OCI-LY7 (cell line): ENCODE data around the gene MICAL3. TPM values are rescaled to one million over a fixed set of nuclear protein-coding genes. Genes with fewer than 3 reads are reported as not detected.

ENCODE experiments used
- BruUV-seq: library from RNA; stranded (reverse); fragments of 400-500 nt; replicated peaks from 2 replicates; lab custom pipeline; 2021; lab: Mats Ljungman, UMichigan
- CTCF ChIA-PET: fragments of 300-600 bp; sonication (Branson Sonifier 250); formaldehyde crosslinking; loops from one replicate; lab custom pipeline; 2022; ENCODE audit warnings: antibody characterized with exemption; ENCODE audit not compliant: unreplicated experiment; lab: Charles Lee
- POLR2A ChIA-PET: fragments of 300-600 bp; sonication (Branson Sonifier 250); formaldehyde crosslinking; loops from one replicate; lab custom pipeline; 2022; ENCODE audit warnings: antibody characterized with exemption; lab: Charles Lee
- DNase-seq: peaks from one replicate; pipeline ENCODE4 v3.0.0-alpha.2; 2015; ENCODE audit warnings: low spot score
- H2AFZ ChIP-seq: fragments of 200-600 bp; sonication (generic), shearing (Covaris generic); 2 replicates; pipeline ENCODE4 v1.6.1; 2014; ENCODE audit warnings: mild to moderate bottlenecking, antibody characterized with exemption, low read length, moderate library complexity
- H3K27ac ChIP-seq: fragments of 200-600 bp; sonication (generic); 2 replicates; pipeline ENCODE4 v1.5.1; 2014; ENCODE audit warnings: mixed run types, low read depth, mild to moderate bottlenecking, moderate library complexity, low read length, inconsistent platforms; ENCODE audit not compliant: poor library complexity, severe bottlenecking
- H3K36me3 ChIP-seq: fragments of 200-600 bp; sonication (generic); 2 replicates; pipeline ENCODE4 v1.6.1; 2014; ENCODE audit warnings: mild to moderate bottlenecking, antibody characterized with exemption, low read length, moderate library complexity, mixed read lengths; ENCODE audit not compliant: insufficient read depth
- H3K4me1 ChIP-seq: fragments of 200-600 bp; sonication (generic); 2 replicates; pipeline ENCODE4 v1.5.1; 2014; ENCODE audit warnings: mild to moderate bottlenecking, low read length; ENCODE audit not compliant: insufficient read depth, poor library complexity, severe bottlenecking
- H3K4me2 ChIP-seq: fragments of 200-600 bp; sonication (generic); 2 replicates; pipeline ENCODE4 v1.6.1; 2014; ENCODE audit warnings: mild to moderate bottlenecking, low read length
- H3K4me3 ChIP-seq: fragments of 200-600 bp; sonication (generic); 2 replicates; pipeline ENCODE4 v1.5.1; 2014; ENCODE audit warnings: mild to moderate bottlenecking, low read depth, low read length; ENCODE audit not compliant: poor library complexity, severe bottlenecking
- H3K79me2 ChIP-seq: fragments of 200-600 bp; sonication (generic); 2 replicates; pipeline ENCODE4 v1.6.1; 2016; ENCODE audit warnings: low read depth, mild to moderate bottlenecking, low read length, moderate library complexity, mixed read lengths; ENCODE audit not compliant: insufficient read depth
- H3K9me2 ChIP-seq: fragments of 200-600 bp; sonication (generic); 2 replicates; pipeline ENCODE4 v1.6.1; 2016; ENCODE audit warnings: mild to moderate bottlenecking, low read length, mixed read lengths; ENCODE audit not compliant: insufficient read depth
- H3K9me3 ChIP-seq: fragments of 200-600 bp; sonication (generic); 2 replicates; pipeline ENCODE4 v1.6.1; 2014; ENCODE audit warnings: mild to moderate bottlenecking, mixed run types, low read length, mixed read lengths
- H4K20me1 ChIP-seq: fragments of 200-600 bp; sonication (generic); 2 replicates; pipeline ENCODE4 v1.6.1; 2014; ENCODE audit warnings: mild to moderate bottlenecking, antibody characterized with exemption, low read length, moderate library complexity, mixed read lengths; ENCODE audit not compliant: insufficient read depth
- EZH2phosphoT487 ChIP-seq: fragments of 200-600 bp; sonication (generic); IDR thresholded peaks from 2 replicates; pipeline ENCODE4 v1.6.1; 2018; ENCODE audit warnings: low read depth, borderline replicate concordance, mild to moderate bottlenecking, mixed run types, antibody characterized with exemption, low read length, moderate library complexity, mixed read lengths
- intact Hi-C: fragments of 100-400 bp; cut with micrococcal nuclease; formaldehyde crosslinking; loops from one replicate; pipeline ENCODE4 v1.10.0; 2022; ENCODE audit not compliant: unreplicated experiment
- total RNA-seq, 2 experiments: library from RNA; depleted of rRNA in 1 of 2; stranded (reverse); fragments of >200 nt in 1 of 2; shearing (Covaris generic) in 1 of 2; gene quantifications; 2 replicates each; pipeline ENCODE4 v1.2.3, GENCODE V29; 2014 to 2022
- TF ChIP-seq, protein P1 (sequence below): fragments of 200-600 bp; sonication (generic); conservative IDR thresholded peaks from 2 replicates; pipeline ENCODE4 v1.5.1; 2014; ENCODE audit warnings: mild to moderate bottlenecking, antibody characterized with exemption, low read length, moderate library complexity, mixed read lengths

MICAL3 gene
- total RNA-seq, 2 experiments from 2014 or later = 80.9 to 210 TPM

DNA sequence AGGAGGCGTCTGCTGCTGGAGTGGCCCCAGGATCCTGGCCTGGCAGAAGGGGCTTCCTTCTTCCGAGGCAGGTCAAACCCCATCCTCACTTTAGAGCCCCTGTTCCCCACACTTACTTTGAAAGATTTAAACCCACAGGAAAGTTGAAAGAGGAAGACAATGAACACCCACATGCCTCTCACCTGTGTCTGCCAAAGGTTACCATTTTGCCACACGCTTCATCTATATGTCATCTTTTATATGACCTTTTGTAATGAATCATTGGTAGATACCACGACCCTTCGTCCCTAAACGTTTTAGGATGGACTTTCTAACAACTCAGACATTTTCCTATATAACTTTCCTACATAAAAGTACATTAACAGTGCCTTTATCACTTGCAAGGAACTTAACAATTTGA is 210.3 kb downstream of the MICAL3 start:
- Histone ChIP-seq H3K4me1 (no peaks in the 10 kb centered on the region), H3K4me3 (no peak overlapping the region), H3K4me2 (no peak overlapping the region), H2AFZ (no peak overlapping the region), H4K20me1 (no peaks in the 10 kb centered on the region), H3K79me2 (no peaks in the 10 kb centered on the region), H3K9me3 (no peaks in the 10 kb centered on the region), H3K9me2 (no peaks in the 10 kb centered on the region), H3K36me3 (peaks cover 94% of the 10 kb centered on the region), H3K27ac (no peak overlapping the region)
- BruUV-seq = TSS peak; percentile 4
- POLR2A ChIA-PET = no interaction called here
- CTCF ChIA-PET = no interaction called here
- no peak for DNase-seq
- no peak for TF ChIP-seq EZH2phosphoT487
- TF ChIP-seq, protein P1, sequence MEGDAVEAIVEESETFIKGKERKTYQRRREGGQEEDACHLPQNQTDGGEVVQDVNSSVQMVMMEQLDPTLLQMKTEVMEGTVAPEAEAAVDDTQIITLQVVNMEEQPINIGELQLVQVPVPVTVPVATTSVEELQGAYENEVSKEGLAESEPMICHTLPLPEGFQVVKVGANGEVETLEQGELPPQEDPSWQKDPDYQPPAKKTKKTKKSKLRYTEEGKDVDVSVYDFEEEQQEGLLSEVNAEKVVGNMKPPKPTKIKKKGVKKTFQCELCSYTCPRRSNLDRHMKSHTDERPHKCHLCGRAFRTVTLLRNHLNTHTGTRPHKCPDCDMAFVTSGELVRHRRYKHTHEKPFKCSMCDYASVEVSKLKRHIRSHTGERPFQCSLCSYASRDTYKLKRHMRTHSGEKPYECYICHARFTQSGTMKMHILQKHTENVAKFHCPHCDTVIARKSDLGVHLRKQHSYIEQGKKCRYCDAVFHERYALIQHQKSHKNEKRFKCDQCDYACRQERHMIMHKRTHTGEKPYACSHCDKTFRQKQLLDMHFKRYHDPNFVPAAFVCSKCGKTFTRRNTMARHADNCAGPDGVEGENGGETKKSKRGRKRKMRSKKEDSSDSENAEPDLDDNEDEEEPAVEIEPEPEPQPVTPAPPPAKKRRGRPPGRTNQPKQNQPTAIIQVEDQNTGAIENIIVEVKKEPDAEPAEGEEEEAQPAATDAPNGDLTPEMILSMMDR = no peak
- intact Hi-C loops = no loop called here

DNA sequence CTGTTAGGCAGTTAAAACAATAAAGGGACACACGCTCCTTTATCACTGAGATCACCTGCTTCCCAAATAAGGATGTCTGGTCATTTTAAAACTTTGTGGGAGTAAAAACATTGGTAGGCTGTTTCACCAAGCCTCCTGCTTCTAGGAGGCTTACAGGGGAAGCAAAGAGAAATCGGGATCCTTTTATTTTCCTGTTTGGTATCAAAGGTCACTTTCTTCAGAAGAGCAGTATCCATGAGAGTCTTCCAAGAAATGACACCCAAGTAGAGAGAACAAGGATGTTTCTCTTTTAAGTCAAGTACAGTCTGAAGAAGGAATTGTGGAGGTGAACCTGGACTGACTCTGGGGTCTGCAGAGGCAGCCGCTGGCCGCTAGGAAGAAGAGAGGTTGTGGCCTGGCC is 213.2 kb downstream of the MICAL3 start:
- no TSS peak for BruUV-seq
- Histone ChIP-seq H3K4me1 (no peaks in the 10 kb centered on the region), H3K4me2 (no peak overlapping the region), H3K4me3 (no peak overlapping the region), H2AFZ (no peak overlapping the region), H3K27ac (no peak overlapping the region), H3K36me3 (peaks cover 97% of the 10 kb centered on the region), H3K79me2 (no peaks in the 10 kb centered on the region), H4K20me1 (no peaks in the 10 kb centered on the region), H3K9me3 (no peaks in the 10 kb centered on the region), H3K9me2 (no peaks in the 10 kb centered on the region)
- TF ChIP-seq, protein P1 = no peak
- no peak for TF ChIP-seq EZH2phosphoT487
- ChIA-PET POLR2A (no interaction called here), CTCF (no interaction called here)
- no peak for DNase-seq
- intact Hi-C loops = no loop called here

DNA sequence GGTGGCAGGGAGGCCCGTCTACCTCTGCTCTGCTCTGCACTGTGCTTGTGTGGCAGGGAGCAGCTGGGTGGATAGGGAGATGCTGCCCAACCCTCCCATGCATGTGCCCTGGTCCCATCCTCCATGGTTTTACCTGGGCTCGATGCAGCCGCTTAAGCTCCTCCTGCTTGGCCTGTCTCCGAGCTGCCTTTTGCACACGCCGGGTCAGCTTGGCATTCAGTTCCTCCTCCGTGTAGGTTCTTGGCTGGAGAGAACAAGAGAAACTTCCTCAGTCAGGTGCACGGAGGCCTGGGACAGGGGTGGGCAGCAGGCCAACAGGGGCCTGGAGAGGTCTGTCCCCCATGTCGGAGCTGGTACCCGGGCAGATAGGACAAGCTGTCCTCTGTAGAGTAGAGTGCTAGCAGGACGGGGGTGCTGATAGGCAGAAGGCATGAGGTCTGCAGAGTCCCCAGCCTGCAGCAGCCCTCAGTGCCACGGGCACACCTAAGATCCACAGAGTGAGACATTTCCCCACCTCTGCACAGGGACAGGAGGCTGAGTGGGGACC is 213.7 kb downstream of the MICAL3 start:
- Histone ChIP-seq H4K20me1 (no peaks in the 10 kb centered on the region), H2AFZ (no peak overlapping the region), H3K36me3 (peaks cover 95% of the 10 kb centered on the region), H3K9me2 (no peaks in the 10 kb centered on the region), H3K4me2 (no peak overlapping the region), H3K79me2 (no peaks in the 10 kb centered on the region), H3K27ac (no peak overlapping the region), H3K9me3 (no peaks in the 10 kb centered on the region), H3K4me1 (no peaks in the 10 kb centered on the region), H3K4me3 (no peak overlapping the region)
- intact Hi-C loops = no loop called here
- no TSS peak for BruUV-seq
- no peak for TF ChIP-seq EZH2phosphoT487
- TF ChIP-seq, protein P1 = no peak
- no peak for DNase-seq
- CTCF ChIA-PET = no interaction called here
- POLR2A ChIA-PET = interaction anchor here (0.9 kb wide), 1 partner anchor 9 kb away, joined by 7 read pairs; no protein-coding TSS in a partner anchor
